Suprapubic skin (tissue), 4 donors: ENCODE data around the gene STAT3. TPM values are rescaled to one million over a fixed set of nuclear protein-coding genes. Genes with fewer than 3 reads are reported as not detected.
"Not testable (repeated sequence)": the region's sequence is repeated elsewhere in the genome, so short reads cannot be mapped to it uniquely, and the experiment has no call there.

ENCODE experiments used
- DNase-seq, 2 donors: peaks; one replicate each; pipeline ENCODE4 v3.0.0-alpha.2; 2019; ENCODE audit warnings: low spot score in 2 of 2
- H3K27ac ChIP-seq: fragments of 200-600 bp; sonication (generic); one replicate; pipeline ENCODE4 v1.5.1; 2019
- H3K27me3 ChIP-seq: fragments of 200-600 bp; sonication (generic); one replicate; pipeline ENCODE4 v1.5.1; 2019
- H3K36me3 ChIP-seq: fragments of 200-600 bp; sonication (generic); one replicate; pipeline ENCODE4 v1.5.1; 2019
- H3K4me1 ChIP-seq: fragments of 200-600 bp; sonication (generic); one replicate; pipeline ENCODE4 v1.5.1; 2019
- H3K4me3 ChIP-seq: fragments of 200-600 bp; sonication (generic); one replicate; pipeline ENCODE4 v1.5.1; 2019; ENCODE audit warnings: mild to moderate bottlenecking
- H3K9me3 ChIP-seq: fragments of 200-600 bp; sonication (generic); one replicate; pipeline ENCODE4 v1.5.1; 2019
- CTCF ChIP-seq, 2 donors: fragments of 200-600 bp in 1 of 2; fragments of 450-650 bp in 1 of 2; sonication (generic) in 1 of 2; IDR thresholded peaks; one replicate each; pipeline ENCODE4 v1.5.1; 2016 to 2019; ENCODE audit warnings: antibody characterized with exemption in 2 of 2, mild to moderate bottlenecking in 1 of 2, moderate library complexity in 1 of 2
- EP300 ChIP-seq: sonication (generic); formaldehyde crosslinking; IDR thresholded peaks from one replicate; pipeline ENCODE4 v1.6.1; 2017; ENCODE audit warnings: antibody characterized with exemption
- POLR2A ChIP-seq, 2 donors: fragments of 450-650 bp; IDR thresholded peaks; one replicate each; pipeline ENCODE4 v1.6.1; 2017; ENCODE audit warnings: antibody characterized with exemption in 2 of 2, mild to moderate bottlenecking in 2 of 2, moderate library complexity in 2 of 2
- POLR2AphosphoS5 ChIP-seq, 3 donors: sonication (generic); formaldehyde crosslinking; IDR thresholded peaks; one replicate each; pipeline ENCODE4 v1.6.1; 2017; ENCODE audit warnings: antibody characterized with exemption in 3 of 3
- WGBS: methylation state at CpG from one replicate; pipeline ENCODE4 v1.1.5; 2018; 5-methylcytosine and 5-hydroxymethylcytosine counted together
- total RNA-seq, 4 donors: library from RNA; depleted of rRNA; stranded (reverse); fragments of >200 nt; gene quantifications; one replicate each; pipeline ENCODE4 v1.1.0, GENCODE V29; 2016

STAT3 gene
- total RNA-seq, 4 donors from 2014 or later, result 144 to 174 (median 152) TPM

- Histone ChIP-seq H3K27ac (no peak overlapping the region), H3K4me3 (no peak overlapping the region), H3K36me3 (peaks cover 90% of the 10 kb centered on the region), H3K4me1 (no peaks in the 10 kb centered on the region), H3K9me3 (no peaks in the 10 kb centered on the region), H3K27me3 (no peaks in the 10 kb centered on the region)
- no peak for DNase-seq
- TF ChIP-seq EP300 (no peak), CTCF (IDR thresholded peaks at IDR 0.05) (no peak)
- 92% methylated on average over 3 of the region's 3 CpGs for WGBS
Measured at GRCh38 chr17:42303694-42304093, 84.5 kb downstream of the STAT3 start.

GRCh38 chr17:42301022-42301421 lies 87.2 kb downstream of the STAT3 start:
- no peaks in the 10 kb centered on the region for H3K9me3 ChIP-seq
- 87% methylated on average over 9 of the region's 9 CpGs for WGBS
- TF ChIP-seq POLR2AphosphoS5 (IDR thresholded peaks at IDR 0.05), result no peak
- no peak for TF ChIP-seq POLR2A (IDR thresholded peaks at IDR 0.05)
- TF ChIP-seq CTCF (IDR thresholded peaks at IDR 0.05), result no peak
- H3K4me1 ChIP-seq, result no peaks in the 10 kb centered on the region
- H3K4me3 ChIP-seq, result no peak overlapping the region
- H3K36me3 ChIP-seq, result peaks cover 81% of the 10 kb centered on the region
- H3K27ac ChIP-seq, result no peak overlapping the region
- DNase-seq, result no peak
- H3K27me3 ChIP-seq, result no peaks in the 10 kb centered on the region

- DNase-seq, H3K4me1 ChIP-seq, H3K4me3 ChIP-seq, H3K27ac ChIP-seq, H3K9me3 ChIP-seq, H3K27me3 ChIP-seq: not testable (repeated sequence)
- H3K36me3 ChIP-seq, result peaks cover 81% of the 10 kb centered on the region
- no CpG with 5 or more reads among the region's 17 CpGs for WGBS
Measured at GRCh38 chr17:42299913-42300312, 88.3 kb downstream of the STAT3 start.

- not testable (repeated sequence) for H3K27me3 ChIP-seq, DNase-seq, H3K4me3 ChIP-seq, H3K27ac ChIP-seq, H3K4me1 ChIP-seq, H3K9me3 ChIP-seq
- peaks cover 77% of the 10 kb centered on the region for H3K36me3 ChIP-seq
- 90% methylated on average over 3 of the region's 10 CpGs for WGBS
Measured at GRCh38 chr17:42299361-42299760, 88.9 kb downstream of the STAT3 start.

- H3K36me3 ChIP-seq, result peaks cover 71% of the 10 kb centered on the region
- not testable (repeated sequence) for H3K4me1 ChIP-seq, DNase-seq, H3K27ac ChIP-seq, H3K9me3 ChIP-seq, H3K27me3 ChIP-seq, H3K4me3 ChIP-seq
- 93% methylated on average over 9 of the region's 10 CpGs for WGBS
Measured at GRCh38 chr17:42297775-42298174, 90.5 kb downstream of the STAT3 start.

DNA sequence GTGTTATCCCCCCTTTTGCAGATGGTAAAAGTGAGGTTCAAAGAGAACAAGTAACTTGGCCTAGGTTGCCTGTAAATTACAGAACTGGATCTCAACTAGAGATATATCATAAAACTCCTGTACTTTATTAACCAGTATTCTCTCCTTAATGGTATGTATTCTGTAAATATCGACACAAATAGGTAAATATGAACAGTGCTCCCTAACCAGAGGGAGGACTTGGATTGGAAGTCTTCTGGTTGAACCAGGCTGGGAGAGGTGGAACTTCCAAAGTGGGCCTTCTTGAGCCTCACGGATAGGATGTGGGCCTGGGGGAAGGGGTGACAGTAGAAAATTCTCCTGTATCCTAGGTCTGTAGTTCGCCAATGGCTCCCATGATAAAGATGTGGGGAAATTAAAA lies 92.2 kb downstream of the STAT3 start:
- TF ChIP-seq POLR2AphosphoS5 (IDR thresholded peaks at IDR 0.05) (no peak), POLR2A (IDR thresholded peaks at IDR 0.05) (no peak), CTCF (IDR thresholded peaks at IDR 0.05) (no peak), EP300 (no peak)
- peaks cover 60% of the 10 kb centered on the region for H3K36me3 ChIP-seq
- no peak overlapping the region for H3K4me3 ChIP-seq
- no peak for DNase-seq
- peaks cover 8% of the 10 kb centered on the region for H3K4me1 ChIP-seq
- no peaks in the 10 kb centered on the region for H3K9me3 ChIP-seq
- H3K27me3 ChIP-seq, result no peaks in the 10 kb centered on the region
- 90% methylated on average over 3 of the region's 3 CpGs for WGBS
- no peak overlapping the region for H3K27ac ChIP-seq

DNA sequence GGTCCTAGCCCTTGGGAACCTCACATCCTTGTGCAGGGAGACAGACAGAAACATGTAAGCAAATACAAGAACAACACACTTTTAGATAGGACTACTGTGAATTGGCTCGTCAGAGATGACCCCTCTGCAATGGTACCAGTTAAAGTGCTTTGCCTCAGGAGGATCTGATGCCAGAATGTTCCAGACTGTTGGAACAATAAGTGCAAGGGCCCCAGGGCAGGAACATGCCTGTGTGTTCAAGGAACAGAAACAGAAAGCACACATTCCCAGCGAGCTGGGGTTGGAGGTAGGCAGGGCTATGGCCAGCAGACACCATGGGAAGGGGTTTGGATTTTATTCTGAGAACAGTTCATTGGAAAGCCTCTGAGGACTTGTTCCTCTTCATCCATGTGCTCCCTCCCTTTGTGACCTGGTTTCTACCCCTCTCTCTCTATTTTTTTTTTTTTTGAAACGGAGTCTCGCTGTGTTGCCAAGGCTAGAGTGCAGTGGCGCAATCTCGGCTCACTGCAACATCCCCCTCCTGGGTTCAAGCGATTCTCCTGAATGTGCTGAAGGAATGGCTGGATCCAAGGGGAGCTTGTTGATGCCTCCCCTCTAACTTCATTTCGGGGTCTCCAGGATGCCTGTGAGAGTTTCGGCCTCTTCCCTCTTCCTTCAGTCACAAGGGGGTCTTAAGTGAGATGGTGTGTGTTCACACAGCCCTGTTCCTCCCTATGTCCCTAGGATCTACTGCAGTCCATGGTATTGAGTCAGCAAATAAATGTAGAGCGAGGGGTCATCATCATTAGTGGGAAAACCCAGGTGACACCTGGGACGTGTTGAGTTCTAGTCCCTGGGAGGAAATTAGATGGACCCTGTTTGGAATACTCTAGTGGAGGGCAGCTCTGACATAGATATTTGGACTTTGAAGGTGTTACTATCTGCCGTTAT lies 93.5 kb downstream of the STAT3 start:
- 82% methylated on average over 11 of the region's 12 CpGs for WGBS
- Histone ChIP-seq H3K9me3 (no peaks in the 10 kb centered on the region), H3K27ac (no peak overlapping the region), H3K4me3 (no peak overlapping the region), H3K36me3 (peaks cover 56% of the 10 kb centered on the region), H3K27me3 (no peaks in the 10 kb centered on the region), H3K4me1 (peaks cover 16% of the 10 kb centered on the region)
- TF ChIP-seq EP300 (no peak), POLR2A (IDR thresholded peaks at IDR 0.05) (no peak), CTCF (IDR thresholded peaks at IDR 0.05) (no peak), POLR2AphosphoS5 (IDR thresholded peaks at IDR 0.05) (no peak)
- no peak for DNase-seq
